DOHH2 (cell line): ENCODE data around the gene DUS4L.

Experiments
- H3F3A ChIP-seq: fragments of 200-600 bp; sonication (generic), shearing (Covaris generic); 2 replicates; pipeline ENCODE4 v1.6.0; 2016; ENCODE audit warnings: antibody characterized with exemption, mild to moderate bottlenecking; ENCODE audit not compliant: control insufficient read depth, insufficient read depth
- H3K27ac ChIP-seq: fragments of 200-600 bp; sonication (generic); 2 replicates; pipeline ENCODE4 v1.5.1; 2014; ENCODE audit warnings: low read depth, mild to moderate bottlenecking, low read length, moderate library complexity
- H3K27me3 ChIP-seq: fragments of 200-600 bp; sonication (generic); 2 replicates; pipeline ENCODE4 v1.6.1; 2014; ENCODE audit warnings: mild to moderate bottlenecking, low read length, mixed read lengths; ENCODE audit not compliant: control insufficient read depth
- H3K36me3 ChIP-seq: fragments of 200-600 bp; sonication (generic); 2 replicates; pipeline ENCODE4 v1.6.1; 2014; ENCODE audit warnings: mild to moderate bottlenecking, low read length, moderate library complexity, mixed read lengths; ENCODE audit not compliant: control insufficient read depth
- H3K4me1 ChIP-seq: fragments of 200-600 bp; sonication (generic); 2 replicates; pipeline ENCODE4 v1.6.1; 2014; ENCODE audit warnings: mild to moderate bottlenecking, low read length, mixed read lengths; ENCODE audit not compliant: control insufficient read depth
- H3K4me2 ChIP-seq: fragments of 200-600 bp; sonication (generic); 2 replicates; pipeline ENCODE4 v1.6.0; 2014; ENCODE audit warnings: mild to moderate bottlenecking, low read length, moderate library complexity
- H3K4me3 ChIP-seq: fragments of 200-600 bp; sonication (generic); 2 replicates; pipeline ENCODE4 v1.5.1; 2014; ENCODE audit warnings: mild to moderate bottlenecking, low read length, mixed read lengths
- H3K79me2 ChIP-seq: fragments of 200-600 bp; sonication (generic); 2 replicates; pipeline ENCODE4 v1.6.1; 2014; ENCODE audit warnings: mild to moderate bottlenecking, low read length, mixed read lengths; ENCODE audit not compliant: control insufficient read depth
- H3K9me2 ChIP-seq: fragments of 200-600 bp; sonication (generic); replicated peaks from 2 replicates; pipeline ENCODE4 v1.6.1; 2014; ENCODE audit warnings: mild to moderate bottlenecking, low read length, mixed read lengths; ENCODE audit not compliant: control insufficient read depth
- H3K9me3 ChIP-seq: fragments of 200-600 bp; sonication (generic); 2 replicates; pipeline ENCODE4 v1.6.1; 2014; ENCODE audit warnings: antibody characterized with exemption, low read length, mixed read lengths; ENCODE audit not compliant: control insufficient read depth, insufficient read depth
- H4K20me1 ChIP-seq: fragments of 200-600 bp; sonication (generic); 2 replicates; pipeline ENCODE4 v1.6.0; 2014; ENCODE audit warnings: low read depth, mild to moderate bottlenecking, antibody characterized with exemption, low read length, moderate library complexity; ENCODE audit not compliant: control insufficient read depth, insufficient read depth
- CTCF ChIP-seq: fragments of 200-600 bp; sonication (generic); IDR thresholded peaks from one replicate; pipeline ENCODE4 v1.5.1; 2014; ENCODE audit warnings: antibody characterized with exemption, mild to moderate bottlenecking, low read depth, low read length; ENCODE audit not compliant: poor library complexity, severe bottlenecking
- EZH2phosphoT487 ChIP-seq: fragments of 200-600 bp; sonication (generic); IDR thresholded peaks from 2 replicates; pipeline ENCODE4 v1.6.1; 2017; ENCODE audit warnings: borderline replicate concordance, mild to moderate bottlenecking, antibody characterized with exemption, low read length, moderate library complexity, mixed read lengths

Gene DUS4L

GRCh38 chr7:107538001-107538400 lies 25.8 kb upstream of the DUS4L start:
- Histone ChIP-seq H4K20me1 (no peaks in the 10 kb centered on the region), H3K79me2 (no peaks in the 10 kb centered on the region; the same call in 1 of the 2 replicates), H3K36me3 (peaks cover 30% of the 10 kb centered on the region), H3K4me3 (no peak overlapping the region), H3K4me1 (no peaks in the 10 kb centered on the region), H3K4me2 (no peak overlapping the region), H3K27ac (no peak overlapping the region), H3K27me3 (no peaks in the 10 kb centered on the region), H3K9me2 (no peaks in the 10 kb centered on the region), H3F3A (no peaks in the 10 kb centered on the region), H3K9me3 (peaks cover 6% of the 10 kb centered on the region; the same call in 1 of the 2 replicates)
- TF ChIP-seq EZH2phosphoT487, result no peak
- no peak for TF ChIP-seq CTCF

GRCh38 chr7:107543338-107543993 lies 20.3 kb upstream of the DUS4L start:
- no peaks in the 10 kb centered on the region for H3K4me1 ChIP-seq
- H3K36me3 ChIP-seq, result peaks cover 52% of the 10 kb centered on the region
- no peak overlapping the region for H3K4me3 ChIP-seq
- H3F3A ChIP-seq, result no peaks in the 10 kb centered on the region
- H3K4me2 ChIP-seq, result no peak overlapping the region
- TF ChIP-seq CTCF (no peak), EZH2phosphoT487 (no peak)
- no peak overlapping the region for H3K27ac ChIP-seq
- no peaks in the 10 kb centered on the region for H4K20me1 ChIP-seq
- peaks cover 14% of the 10 kb centered on the region for H3K79me2 ChIP-seq
- no peaks in the 10 kb centered on the region for H3K9me2 ChIP-seq
- H3K9me3 ChIP-seq, result no peaks in the 10 kb centered on the region; the same call in 1 of the 2 replicates
- H3K27me3 ChIP-seq, result no peaks in the 10 kb centered on the region

DNA sequence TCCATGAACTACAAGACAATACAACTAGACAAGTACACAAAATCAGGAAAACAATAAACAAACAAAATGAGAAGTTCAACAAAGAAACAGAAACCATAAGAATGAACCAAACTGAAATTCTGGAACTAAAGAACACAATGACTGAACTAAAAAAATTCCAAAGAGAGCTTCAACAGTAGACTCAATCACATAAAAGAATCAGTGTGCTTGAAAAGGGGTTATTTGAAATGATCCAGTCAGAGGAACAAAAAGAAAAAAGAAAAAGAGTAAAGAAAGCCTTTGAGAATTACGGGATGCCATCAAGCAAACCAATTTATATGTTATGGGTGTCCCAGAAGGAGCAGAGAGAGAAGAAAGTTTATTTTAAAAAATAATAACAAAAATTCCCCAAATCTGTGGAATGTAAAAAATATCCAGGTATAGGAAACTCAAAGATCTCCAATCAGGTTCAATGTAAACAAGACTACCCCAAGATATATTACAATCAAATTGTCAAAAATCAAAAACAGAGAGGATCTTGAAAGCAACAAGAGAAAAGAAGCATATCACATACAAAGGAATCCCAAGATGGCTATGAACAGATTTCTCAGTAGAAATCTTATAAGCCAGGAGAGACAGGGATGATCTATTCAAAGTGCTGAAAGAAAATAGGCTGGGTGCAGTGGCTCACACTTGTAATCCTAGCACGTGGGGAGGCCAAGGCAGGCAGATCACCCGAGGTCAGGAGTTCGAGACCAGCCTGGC lies 18.8 kb upstream of the DUS4L start:
- Histone ChIP-seq H3K36me3 (peaks cover 41% of the 10 kb centered on the region), H3K9me3 (no peaks in the 10 kb centered on the region; the same call in 1 of the 2 replicates), H3F3A (no peaks in the 10 kb centered on the region), H3K79me2 (peaks cover 14% of the 10 kb centered on the region), H3K4me2 (no peak overlapping the region), H3K9me2 (no peaks in the 10 kb centered on the region), H3K4me1 (no peaks in the 10 kb centered on the region), H3K4me3 (no peak overlapping the region), H3K27ac (no peak overlapping the region), H3K27me3 (no peaks in the 10 kb centered on the region), H4K20me1 (no peaks in the 10 kb centered on the region)
- TF ChIP-seq EZH2phosphoT487 (no peak), CTCF (no peak)
